ENCODE data around the gene RDH5.

DNA sequence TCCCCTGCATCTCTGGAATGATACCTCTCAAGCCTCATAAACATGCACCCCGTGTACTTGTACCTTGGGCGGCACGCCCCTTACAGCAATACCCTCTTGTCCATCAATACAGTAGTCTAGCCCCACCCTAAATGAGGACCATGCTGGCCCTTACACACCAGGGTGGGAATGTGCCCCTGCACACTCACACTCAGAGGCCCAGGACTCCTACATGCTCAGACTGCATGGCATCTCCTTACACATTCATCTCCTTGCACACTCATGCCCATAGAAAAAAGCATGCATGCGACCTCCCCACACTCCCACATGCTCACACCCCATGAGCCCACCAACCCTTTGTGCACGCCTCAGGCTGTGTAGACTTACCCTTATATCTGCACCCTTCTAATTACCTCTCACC, 34.5 kb upstream of the RDH5 start:
- TF ChIP-seq EZH2 (IDR thresholded peaks at IDR 0.05; ENCODE audit: borderline replicate concordance, low read depth, low read length, poor library complexity, severe bottlenecking) (no peak), CTCF (conservative IDR thresholded peaks at IDR 0.05; ENCODE audit: low read depth, low read length) (no peak)

All from A673 (cell line).